Neural progenitor cell (in vitro differentiated cells): ENCODE measurements around the gene BBS1.

ENCODE experiments used
- CTCF ChIP-seq: fragments of 200-600 bp; sonication (generic); IDR thresholded peaks from 2 replicates; pipeline ENCODE4 v1.5.1; 2017; ENCODE audit warnings: antibody characterized with exemption, mild to moderate bottlenecking
- EZH2 ChIP-seq: fragments of 200-600 bp; sonication (generic); IDR thresholded peaks from 2 replicates; pipeline ENCODE4 v1.6.1; 2017; ENCODE audit warnings: antibody characterized with exemption, mild to moderate bottlenecking, moderate library complexity
- EZH2phosphoT487 ChIP-seq: fragments of 200-600 bp; sonication (generic); IDR thresholded peaks from 2 replicates; pipeline ENCODE4 v1.6.1; 2017; ENCODE audit warnings: antibody characterized with exemption

- TF ChIP-seq CTCF (no peak), EZH2 (no peak), EZH2phosphoT487 (no peak)
These were observed 47.4 kb downstream of the BBS1 start for GRCh38 chr11:66557733-66558326.
